K562 (cell line): ENCODE measurements around the gene XIRP1.

ENCODE experiments used
- FOS ChIP-seq: IDR thresholded peaks from 3 replicates; pipeline ENCODE4 v1.6.1; 2011; ENCODE audit not compliant: insufficient read length; ENCODE audit errors: extremely low read depth
- POLR2A ChIP-seq: fragments of 450-650 bp; conservative IDR thresholded peaks from 2 replicates; pipeline ENCODE4 v1.6.1; 2016
- RFX5 ChIP-seq: IDR thresholded peaks from 2 replicates; pipeline ENCODE4 v1.6.1; 2011; ENCODE audit warnings: low read depth, mild to moderate bottlenecking, improper control_type of control experiment, low read length
- SUPT5H ChIP-seq: fragments of 450-650 bp; IDR thresholded peaks from 2 replicates; pipeline ENCODE4 v1.6.1; 2016

GRCh38 chr3:39219702-39220101 lies 27.3 kb upstream of the XIRP1 start:
- no peak for TF ChIP-seq POLR2A
- no peak for TF ChIP-seq FOS
- no peak for TF ChIP-seq SUPT5H
- TF ChIP-seq RFX5, result no peak
